Right lung (tissue), 5 donors: ENCODE data around the gene PLPPR4. TPM values are rescaled to one million over a fixed set of nuclear protein-coding genes. Genes with fewer than 3 reads are reported as not detected.
"Not testable (repeated sequence)": the region's sequence is repeated elsewhere in the genome, so short reads cannot be mapped to it uniquely, and the experiment has no call there.

ENCODE experiments used
- DNase-seq, 2 donors: peaks; one replicate each; pipeline ENCODE4 v3.0.0-alpha.2; 2013
- polyA plus RNA-seq, 5 donors: library from polyadenylated mRNA; unstranded; fragments of 120-200 nt; gene quantifications; one replicate each; pipeline versions ENCODE4 v1.2.1 to v1.2.3, GENCODE V29; 2013; ENCODE audit warnings: inconsistent platforms in 1 of 5, low replicate concordance in 1 of 5; ENCODE audit not compliant: insufficient read length in 5 of 5, insufficient read depth in 1 of 5

The PLPPR4 gene
- polyA plus RNA-seq, 5 donors, result 24.6 to 49.1 (median 41.8) TPM

DNA sequence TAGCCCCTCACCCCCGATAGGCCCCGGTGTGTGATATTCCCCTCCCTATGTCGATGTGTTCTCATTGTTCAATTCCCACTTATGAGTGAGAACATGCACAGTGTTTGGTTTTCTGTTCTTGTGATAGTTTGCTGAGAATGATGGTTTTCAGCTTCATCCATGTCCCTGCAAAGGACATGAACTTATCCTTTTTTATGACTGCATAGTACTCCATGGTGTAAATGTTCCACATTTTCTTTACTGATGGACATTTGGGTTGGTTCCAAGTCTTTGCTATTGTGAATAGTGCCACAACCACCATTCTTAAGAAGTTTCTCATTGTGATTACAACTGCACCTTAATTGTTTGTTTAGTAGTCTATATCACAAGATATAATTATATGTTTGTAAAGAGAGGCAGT lies 3.9 kb upstream of the PLPPR4 start:
- not testable (repeated sequence) for DNase-seq

DNA sequence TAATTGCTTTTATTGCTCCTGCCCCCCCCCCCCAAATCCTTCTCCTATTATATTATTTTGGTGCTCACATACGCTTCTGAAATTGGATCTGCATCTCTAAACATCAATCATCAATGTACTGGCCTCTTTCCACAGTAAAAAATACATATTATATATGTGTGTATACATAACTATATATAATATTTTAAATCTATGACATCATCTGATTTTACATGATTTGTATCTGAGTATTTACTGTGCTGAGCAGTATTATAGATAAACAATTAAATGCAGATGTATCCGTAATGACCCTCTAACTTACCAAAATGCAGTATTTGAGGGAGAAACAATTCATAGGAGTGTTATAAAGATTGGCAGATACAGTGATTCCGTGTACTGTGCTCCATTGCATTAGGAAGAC lies 832 bp downstream of the PLPPR4 start:
- DNase-seq, result no peak

DNA sequence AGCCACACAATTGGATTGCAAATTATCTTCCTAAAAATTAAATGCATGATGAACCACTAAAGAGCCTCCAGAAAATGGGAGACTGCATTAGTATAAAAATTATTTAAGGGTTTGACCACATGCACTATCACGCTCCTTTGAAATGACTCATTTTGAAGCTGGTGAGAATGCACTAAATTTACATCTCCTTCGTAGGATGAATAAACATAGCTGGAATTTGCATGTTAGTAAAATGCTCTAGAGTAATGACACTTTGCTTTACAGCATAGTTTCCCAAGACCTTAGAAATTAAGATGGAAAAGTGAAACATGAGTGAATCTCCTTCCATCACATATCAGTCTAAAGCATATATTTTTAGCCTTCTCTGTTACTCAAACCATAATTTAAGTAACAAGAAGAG lies 2.4 kb downstream of the PLPPR4 start:
- no peak for DNase-seq

DNA sequence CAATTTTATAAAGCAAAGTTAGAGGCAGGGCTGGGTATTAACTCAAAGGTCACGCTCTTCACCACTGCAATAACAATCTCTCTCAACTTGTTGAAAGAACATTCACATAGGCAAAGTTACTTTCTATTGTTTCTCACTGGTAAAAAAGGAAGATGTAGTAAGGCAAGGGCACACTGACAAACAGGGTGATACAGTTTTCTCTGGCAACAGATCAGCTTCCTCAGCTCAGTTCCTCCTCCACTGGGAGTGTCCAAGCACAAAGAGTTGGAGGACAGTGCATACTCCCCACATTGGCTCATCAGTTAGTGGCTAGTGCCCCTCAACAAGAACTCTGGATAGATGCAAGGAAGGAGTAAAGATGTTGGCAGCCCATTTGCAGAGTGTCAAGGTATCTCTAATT lies 3.7 kb downstream of the PLPPR4 start:
- DNase-seq, result no peak

DNA sequence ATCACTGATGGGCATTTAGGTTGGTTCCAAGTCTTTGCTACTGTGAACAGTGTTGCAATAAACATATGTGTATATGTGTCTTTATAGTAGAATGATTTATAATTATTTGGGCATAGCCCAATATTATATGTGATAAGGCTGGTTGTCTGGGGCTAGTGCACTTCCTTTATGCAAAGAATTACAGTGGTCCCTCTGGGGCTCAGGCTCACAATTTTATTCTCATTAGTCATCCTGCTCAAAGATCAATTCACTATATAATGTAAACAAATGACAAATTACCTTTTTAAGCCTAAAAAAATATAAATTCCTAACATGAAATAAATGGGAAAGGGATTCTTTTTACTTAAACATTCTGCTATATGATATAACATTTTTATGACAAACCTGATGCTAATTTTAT lies 5.0 kb downstream of the PLPPR4 start:
- no peak for DNase-seq

DNA sequence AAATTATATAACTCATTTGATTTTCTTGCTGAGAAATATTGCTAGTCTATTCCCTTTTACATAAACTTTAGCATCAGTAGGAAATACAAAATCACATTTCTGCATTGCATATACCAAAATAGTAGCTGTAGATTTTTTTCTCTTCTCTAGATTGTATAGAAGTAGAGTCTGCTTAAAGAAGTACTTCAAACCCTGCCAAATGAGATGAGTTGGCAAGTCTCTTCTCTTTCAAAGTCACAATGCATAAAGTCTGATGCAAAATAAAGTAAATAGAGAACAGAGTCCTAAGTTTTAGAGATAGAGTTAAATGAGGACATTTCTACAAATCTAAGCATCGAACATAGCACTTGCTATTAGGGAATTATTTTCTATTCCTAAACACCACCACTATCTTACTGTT lies 6.4 kb downstream of the PLPPR4 start:
- DNase-seq, result no peak

DNA sequence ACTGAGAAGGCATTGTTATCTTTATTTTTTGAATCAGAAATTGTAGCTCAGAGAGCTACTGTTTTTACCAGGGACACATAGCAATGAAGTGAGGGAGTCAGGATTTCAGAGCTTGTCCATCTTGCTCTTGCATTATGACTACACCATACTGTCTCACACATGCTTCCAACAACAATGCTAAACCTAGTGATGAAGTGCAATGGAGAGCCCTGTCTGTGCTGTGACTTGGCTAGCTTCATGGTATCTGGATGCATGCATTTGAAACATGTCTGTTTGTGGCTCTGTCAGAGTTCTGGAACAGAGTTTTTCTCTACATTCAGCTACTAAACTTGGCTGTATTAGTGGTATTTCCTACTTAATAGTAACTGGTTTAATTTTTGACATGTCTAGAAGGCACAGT lies 7.0 kb downstream of the PLPPR4 start:
- peak in 1 of 2 donors; percentile 51 for DNase-seq

DNA sequence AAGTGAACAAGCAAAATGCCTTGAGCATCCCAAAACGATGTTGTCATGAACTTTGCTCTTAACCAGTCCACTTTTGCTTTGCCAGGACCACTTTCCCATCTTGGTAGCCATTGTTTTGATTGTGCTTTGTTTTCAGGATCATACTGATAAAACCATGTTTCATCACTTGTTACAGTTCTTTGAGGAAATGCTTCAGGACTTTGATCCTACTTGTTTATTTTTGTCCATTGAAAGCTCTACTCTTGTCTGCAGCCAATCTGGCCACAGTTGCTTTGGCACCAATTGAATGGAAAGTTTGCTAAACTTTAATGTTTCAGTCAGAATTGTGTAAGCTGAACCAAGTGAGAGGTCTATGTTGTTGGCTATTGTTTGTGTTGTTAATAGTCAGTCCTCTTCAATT lies 12.8 kb downstream of the PLPPR4 start:
- DNase-seq, result no peak

DNA sequence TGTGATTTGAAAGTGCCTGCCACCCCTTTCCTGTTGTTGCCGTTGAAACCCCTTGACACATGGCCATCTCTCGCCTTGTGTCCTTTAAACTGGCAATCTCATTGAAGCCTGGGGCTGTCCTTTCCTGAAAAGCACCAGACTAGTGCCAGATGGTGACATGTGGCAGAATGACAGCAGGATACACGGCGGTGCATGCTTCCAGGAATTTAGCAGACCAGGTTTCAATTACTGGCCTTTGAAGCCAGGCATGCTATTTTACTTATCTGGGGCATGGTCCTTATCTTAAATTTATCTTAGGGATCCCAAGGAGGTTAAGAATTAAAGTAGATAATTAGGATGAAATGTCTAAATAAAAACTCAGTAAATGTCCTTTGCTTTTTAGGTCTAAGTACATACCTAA lies 15.2 kb downstream of the PLPPR4 start:
- no peak for DNase-seq

DNA sequence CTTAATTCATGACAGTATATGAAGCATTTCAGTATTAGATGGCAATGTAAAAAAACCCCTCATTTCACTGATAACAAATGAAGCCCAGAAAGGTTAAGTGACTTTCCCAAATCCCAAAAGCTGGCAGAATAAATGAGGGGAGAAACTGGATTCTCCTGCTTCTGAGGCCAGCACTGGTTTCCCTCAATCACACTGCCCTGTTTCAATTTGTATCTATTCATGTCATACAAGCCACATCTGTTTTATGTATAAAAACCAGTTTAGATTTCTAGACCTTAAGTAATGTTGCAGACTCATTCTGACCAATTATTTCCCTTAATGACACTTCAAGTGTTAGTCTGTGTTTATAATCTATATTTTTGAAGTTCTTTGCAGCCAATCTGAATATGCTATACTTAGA lies 16.8 kb downstream of the PLPPR4 start:
- DNase-seq, result no peak

DNA sequence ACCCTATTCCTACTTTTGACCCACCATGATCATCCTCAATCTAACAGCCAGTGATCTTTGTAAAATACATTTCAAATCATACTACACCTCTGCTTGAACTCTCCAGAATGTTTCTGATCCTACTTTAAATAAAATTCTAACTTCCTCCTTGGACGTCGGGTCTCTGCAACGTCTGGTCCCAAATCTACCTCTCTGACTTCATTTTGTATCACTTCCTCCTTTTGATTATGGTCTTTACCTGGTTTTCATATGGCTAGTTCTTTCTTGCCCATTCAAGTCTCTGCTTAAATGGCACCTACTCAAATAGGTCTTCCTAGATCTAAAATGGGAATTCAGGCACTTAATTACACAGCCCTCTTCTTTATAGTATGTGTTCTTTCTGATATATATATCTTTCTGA lies 18.2 kb downstream of the PLPPR4 start:
- DNase-seq, result no peak

DNA sequence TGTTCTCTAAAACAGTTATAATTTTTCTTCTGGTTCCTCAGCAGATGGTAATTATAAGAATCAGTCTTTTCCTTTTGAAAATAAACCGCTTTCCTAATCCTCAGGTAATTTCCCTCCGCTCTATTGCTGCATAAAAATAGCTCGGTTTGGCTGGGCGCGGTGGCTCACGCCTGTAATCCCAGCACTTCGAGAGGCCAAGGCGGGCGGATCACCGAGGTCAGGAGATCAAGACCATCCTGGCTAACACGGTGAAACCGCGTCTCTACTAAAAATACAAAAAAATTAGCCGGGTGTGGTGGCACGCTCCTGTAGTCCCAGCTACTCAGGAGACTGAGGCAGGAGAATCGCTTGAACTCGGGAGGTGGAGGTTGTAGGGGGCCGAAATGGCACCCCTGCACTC lies 19.2 kb downstream of the PLPPR4 start:
- not testable (repeated sequence) for DNase-seq

DNA sequence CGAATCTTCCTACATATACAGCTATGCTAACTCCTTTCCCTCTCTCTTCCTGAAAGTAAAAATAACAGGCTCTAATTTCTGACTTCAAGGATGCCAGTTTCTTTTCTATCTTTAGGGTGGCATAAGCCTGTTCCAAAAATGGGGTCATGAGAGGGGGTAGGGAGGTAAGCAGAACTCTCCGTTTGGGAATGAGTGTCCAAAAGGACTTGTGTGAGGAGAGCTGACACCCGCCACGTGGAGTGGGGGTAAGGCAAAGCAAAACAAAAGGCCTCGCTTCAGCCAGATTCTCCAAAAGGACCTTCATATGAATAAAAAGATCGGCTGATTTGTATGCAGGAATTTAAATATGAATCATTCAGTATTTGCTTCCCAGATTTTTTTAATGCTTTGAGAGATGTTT lies 28.6 kb downstream of the PLPPR4 start:
- DNase-seq, result no peak

DNA sequence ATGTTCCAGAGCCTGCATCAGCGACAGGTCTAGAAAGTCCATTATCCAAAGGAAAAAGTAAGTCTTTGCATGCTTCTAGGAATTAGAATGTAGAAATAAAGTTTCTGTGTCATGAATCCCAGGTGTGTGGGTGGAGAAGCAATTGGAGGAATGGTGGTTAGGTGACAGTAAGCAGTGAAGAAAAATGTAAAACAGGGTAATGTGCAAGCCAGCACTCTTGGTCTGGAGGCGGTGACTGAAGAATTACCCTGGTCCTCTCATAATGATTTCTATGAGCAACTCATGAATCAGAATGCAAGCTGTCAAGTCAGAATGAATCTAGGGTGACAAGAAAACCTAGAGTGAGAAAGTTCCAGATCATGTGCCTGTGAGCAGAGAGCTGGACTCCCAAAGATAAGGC lies 33.6 kb downstream of the PLPPR4 start:
- no peak for DNase-seq

DNA sequence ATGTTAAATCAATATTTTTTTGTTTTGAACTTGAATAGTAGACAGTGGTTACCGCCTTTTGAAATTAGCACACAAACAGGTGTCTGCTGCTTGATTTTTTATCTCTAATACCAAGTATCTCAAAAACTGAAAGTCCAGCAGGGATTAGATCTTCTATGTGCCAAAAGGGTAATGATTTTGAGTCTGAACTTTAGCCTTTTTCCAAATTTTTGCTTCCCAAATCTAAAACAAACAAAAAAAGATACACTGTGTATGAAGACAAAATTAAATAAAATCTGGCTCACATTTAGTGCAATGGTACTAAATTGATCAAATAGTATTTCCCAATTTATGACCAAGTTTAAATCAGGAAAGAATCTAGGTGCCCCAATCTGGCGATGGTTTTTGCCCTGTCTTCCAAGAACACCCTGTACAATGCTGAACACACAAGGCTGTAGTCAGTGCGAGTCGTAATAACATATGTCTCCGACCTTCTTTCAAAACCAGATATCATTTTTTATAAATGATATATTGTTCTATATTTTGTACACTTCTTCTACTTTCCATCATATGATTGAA lies 40.5 kb downstream of the PLPPR4 start:
- no peak for DNase-seq

DNA sequence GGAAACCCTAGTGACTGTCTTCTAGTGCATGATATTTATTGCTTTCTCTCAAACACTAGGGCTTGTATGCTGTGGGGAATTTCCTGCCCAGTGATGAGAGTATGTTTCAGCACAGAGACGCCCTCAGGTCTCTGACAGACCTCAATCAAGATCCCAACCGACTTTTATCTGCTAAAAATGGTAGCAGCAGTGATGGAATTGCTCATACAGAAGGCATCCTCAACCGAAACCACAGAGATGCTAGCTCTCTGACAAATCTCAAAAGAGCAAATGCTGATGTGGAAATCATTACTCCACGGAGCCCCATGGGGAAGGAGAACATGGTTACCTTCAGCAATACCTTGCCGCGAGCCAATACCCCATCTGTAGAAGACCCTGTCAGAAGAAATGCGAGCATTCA lies 41.3 kb downstream of the PLPPR4 start:
- no peak for DNase-seq

DNA sequence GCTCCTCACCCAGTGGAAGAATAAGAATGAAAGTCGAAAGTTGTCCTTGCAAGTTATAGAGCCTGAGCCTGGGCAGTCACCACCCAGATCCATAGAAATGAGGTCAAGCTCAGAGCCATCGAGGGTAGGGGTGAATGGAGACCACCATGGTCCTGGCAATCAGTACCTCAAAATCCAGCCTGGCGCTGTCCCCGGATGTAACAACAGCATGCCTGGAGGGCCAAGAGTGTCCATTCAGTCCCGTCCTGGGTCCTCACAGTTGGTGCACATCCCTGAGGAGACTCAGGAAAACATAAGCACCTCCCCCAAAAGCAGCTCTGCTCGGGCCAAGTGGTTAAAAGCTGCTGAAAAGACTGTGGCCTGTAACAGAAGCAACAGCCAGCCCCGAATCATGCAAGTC lies 41.8 kb downstream of the PLPPR4 start:
- no peak for DNase-seq

DNA sequence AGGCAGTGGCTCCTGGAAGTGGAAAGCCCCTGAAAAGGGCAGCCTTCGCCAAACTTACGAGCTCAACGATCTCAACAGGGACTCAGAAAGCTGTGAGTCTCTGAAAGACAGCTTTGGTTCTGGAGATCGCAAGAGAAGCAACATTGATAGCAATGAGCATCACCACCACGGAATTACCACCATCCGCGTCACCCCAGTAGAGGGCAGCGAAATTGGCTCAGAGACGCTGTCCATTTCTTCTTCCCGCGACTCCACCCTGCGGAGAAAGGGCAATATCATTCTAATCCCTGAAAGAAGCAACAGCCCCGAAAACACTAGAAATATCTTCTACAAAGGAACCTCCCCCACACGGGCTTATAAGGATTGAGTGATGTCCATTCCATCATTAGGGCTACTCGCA lies 42.4 kb downstream of the PLPPR4 start:
- DNase-seq, result no peak

DNA sequence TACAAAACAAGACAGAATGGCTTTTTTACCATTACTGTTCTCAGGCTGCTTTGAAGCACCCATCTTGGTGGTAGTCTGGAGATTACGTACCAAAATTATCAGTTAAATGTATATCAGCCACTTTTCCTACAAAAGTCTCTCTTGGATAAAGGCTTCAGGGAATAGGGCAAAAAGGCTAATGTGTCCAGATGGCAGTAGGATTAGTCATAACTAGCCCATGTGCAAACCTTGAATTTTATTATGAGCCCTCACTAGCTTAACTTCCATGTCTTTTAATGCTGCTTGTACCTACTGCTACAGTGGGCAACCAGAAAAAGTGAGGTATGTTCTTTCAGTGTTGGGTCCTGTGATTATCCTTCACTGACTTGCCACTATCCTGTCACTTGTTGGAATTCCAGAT lies 51.0 kb downstream of the PLPPR4 start:
- no peak for DNase-seq

DNA sequence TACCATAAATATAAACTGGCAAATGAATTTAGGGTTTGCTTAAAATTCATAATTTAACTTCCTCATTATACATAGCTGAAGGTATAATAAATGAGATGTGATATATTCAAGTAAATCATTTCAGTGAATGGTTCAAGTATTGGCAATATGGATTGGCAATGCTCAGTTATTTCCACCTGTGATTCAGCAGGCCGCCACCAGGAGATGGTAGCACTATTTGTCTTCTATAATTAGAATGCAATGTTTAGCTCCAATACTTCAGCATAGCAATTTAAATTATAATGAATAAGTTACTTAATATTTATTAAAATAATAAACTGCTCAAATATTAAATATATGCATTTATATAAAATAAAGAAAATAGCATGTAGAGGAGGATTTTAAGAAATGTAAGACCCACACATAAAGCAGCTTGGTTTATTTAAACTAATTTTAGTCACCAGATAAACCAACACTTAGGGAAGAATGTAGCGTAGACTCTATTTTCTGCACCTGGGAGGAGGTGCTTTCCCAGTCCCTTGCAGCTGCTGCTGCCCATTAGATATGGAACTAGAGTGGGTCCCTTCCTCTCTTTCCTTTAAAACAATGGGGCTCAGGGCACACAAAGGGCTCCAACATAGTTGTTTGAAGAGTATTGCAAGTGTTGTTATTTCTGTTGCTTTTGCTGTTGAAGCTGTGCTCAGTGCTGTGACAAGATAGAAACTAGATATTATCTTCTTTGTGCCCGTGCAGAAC lies 62.1 kb downstream of the PLPPR4 start:
- DNase-seq, result no peak

DNA sequence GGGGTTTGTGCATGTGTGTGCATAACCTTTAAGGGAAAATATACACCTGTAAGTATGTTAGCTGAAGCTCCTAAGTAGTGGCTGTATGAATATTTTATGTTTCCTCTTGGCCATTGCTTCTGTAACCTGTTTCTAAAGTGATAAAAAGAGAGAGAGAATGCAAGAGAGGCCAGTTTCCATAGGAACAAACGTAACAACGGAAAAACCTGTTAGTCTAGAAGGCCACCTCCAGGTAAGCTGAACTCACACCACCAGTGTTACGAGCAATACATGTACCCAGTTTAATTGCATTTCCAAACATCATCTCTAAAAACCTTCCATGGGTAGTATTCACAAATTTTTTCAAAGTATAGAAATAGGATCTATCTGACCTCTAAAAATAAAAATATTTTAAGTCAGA lies 63.1 kb downstream of the PLPPR4 start:
- DNase-seq, result peak; percentile 9 to 11

DNA sequence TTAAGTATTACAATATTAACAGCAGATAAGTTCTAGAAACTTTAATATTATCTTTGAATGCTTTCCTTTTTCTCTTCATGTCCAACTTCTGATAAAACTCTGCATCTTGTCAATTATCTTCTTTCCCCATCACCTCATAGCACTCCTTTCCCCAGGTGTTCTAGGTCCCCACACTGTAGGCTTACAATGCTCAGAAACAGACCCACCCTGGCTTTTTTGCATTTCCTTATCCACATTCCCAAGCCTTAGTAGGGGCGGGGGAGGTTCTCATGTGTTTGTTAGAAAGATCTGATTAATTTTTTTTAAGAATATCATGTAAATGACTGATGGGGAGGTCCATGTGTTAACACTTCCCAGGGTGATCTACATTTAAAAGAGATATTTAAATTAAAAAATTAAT lies 63.9 kb downstream of the PLPPR4 start:
- no peak for DNase-seq

DNA sequence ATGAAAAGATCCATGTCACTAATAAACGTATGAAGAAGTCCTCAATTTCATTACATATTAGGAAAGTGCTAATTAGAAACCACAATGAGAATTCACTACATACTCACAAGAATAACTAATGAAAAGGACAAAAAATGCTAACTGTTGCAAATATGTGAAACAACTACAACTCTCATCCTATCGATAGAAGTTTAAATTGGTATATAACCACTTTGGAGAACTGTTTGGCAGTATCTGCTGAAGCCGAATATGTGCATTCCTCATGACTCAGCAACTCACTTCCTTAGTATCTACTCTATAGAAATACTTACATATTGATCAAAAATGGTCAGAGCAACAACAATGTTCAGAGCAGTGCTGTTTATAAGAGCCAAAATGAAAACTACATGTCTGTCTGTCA lies 66.8 kb downstream of the PLPPR4 start:
- no peak for DNase-seq

DNA sequence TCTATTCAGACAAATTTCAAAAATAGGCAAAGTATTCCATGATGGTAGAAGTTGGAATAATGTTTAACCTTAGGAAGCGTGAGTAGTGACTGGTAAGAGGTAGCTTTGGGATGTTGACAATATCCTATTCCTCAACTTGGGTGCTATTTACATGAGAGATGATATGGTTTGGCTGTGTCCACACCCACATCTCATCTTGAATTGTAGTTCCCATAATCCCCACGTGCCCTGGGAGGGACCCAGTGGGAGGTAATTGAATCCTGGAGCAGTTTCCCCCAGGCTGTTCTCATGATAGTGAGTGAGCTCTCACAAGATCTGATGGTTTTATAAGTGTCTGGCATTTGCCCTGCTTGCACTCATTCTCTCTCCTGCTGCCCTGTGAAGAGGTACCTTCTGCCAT lies 67.3 kb downstream of the PLPPR4 start:
- no peak for DNase-seq
